PFSK-1 (cell line): Measurements from ENCODE around the gene PPM1F.

Experiments used
- FOXP2 ChIP-seq: optimal IDR thresholded peaks from 2 replicates; pipeline ENCODE3; 2011; ENCODE audit warnings: borderline replicate concordance, control low read depth, inconsistent platforms; ENCODE audit not compliant: insufficient read depth; ENCODE audit errors: extremely low read length, extremely low read depth
- POLR2AphosphoS5 ChIP-seq: IDR thresholded peaks from 2 replicates; pipeline ENCODE4 v1.6.1; 2012; ENCODE audit warnings: low read depth, mild to moderate bottlenecking, control low read depth, low read length, moderate library complexity
- REST ChIP-seq, 2 experiments: IDR thresholded peaks; 2 replicates each; pipeline versions ENCODE4 v1.6.1 to v1.8.0; 2011 to 2012; ENCODE audit warnings: low read depth in 2 of 2, low read length in 2 of 2, control low read depth in 1 of 2, inconsistent platforms in 1 of 2, mild to moderate bottlenecking in 1 of 2, moderate library complexity in 1 of 2; ENCODE audit not compliant: insufficient read depth in 1 of 2
- SIN3A ChIP-seq: IDR thresholded peaks from 2 replicates; pipeline ENCODE4 v1.6.1; 2012; ENCODE audit warnings: mild to moderate bottlenecking, low read length, moderate library complexity, borderline replicate concordance; ENCODE audit not compliant: insufficient read depth
- TAF1 ChIP-seq: IDR thresholded peaks from 2 replicates; pipeline ENCODE4 v1.6.1; 2012; ENCODE audit warnings: low read length, control low read depth, borderline replicate concordance; ENCODE audit not compliant: insufficient read depth

PPM1F gene

GRCh38 chr22:21938071-21938822 lies 14.4 kb downstream of the PPM1F start:
- peak; percentile 46 for TF ChIP-seq POLR2AphosphoS5
- TF ChIP-seq TAF1: no peak
- peak; percentile 97 for TF ChIP-seq FOXP2

GRCh38 chr22:21937821-21938070 lies 14.9 kb downstream of the PPM1F start:
- TF ChIP-seq TAF1 (no peak), FOXP2 (no peak), REST (IDR thresholded peaks at IDR 0.05; ENCODE audit: insufficient read depth in 1 of 2, low read depth in 2 of 2, low read length in 2 of 2) (no peak), SIN3A (no peak), POLR2AphosphoS5 (no peak)

- TF ChIP-seq POLR2AphosphoS5 (no peak), SIN3A (no peak), TAF1 (no peak), FOXP2 (no peak), REST (IDR thresholded peaks at IDR 0.05; ENCODE audit: insufficient read depth in 1 of 2, low read depth in 2 of 2, low read length in 2 of 2) (no peak)
Measured at GRCh38 chr22:21937041-21937820, 15.4 kb downstream of the PPM1F start.

- TF ChIP-seq FOXP2 (no peak), TAF1 (no peak), SIN3A (no peak), POLR2AphosphoS5 (no peak), REST (IDR thresholded peaks at IDR 0.05; ENCODE audit: insufficient read depth in 1 of 2, low read depth in 2 of 2, low read length in 2 of 2) (no peak)
Measured at GRCh38 chr22:21936151-21936775, 16.4 kb downstream of the PPM1F start.

GRCh38 chr22:21933910-21934309 lies 18.7 kb downstream of the PPM1F start:
- TF ChIP-seq TAF1 (no peak), POLR2AphosphoS5 (no peak)

GRCh38 chr22:21933413-21933812 lies 19.2 kb downstream of the PPM1F start:
- TF ChIP-seq REST (IDR thresholded peaks at IDR 0.05; ENCODE audit: insufficient read depth in 1 of 2, low read depth in 2 of 2, low read length in 2 of 2) (no peak), TAF1 (no peak), FOXP2 (no peak), POLR2AphosphoS5 (no peak)
